ENCODE measurements around the gene PPIB.
"Not testable (repeated sequence)": the region's sequence is repeated elsewhere in the genome, so short reads cannot be mapped to it uniquely, and the experiment has no call there.

Gene PPIB

GRCh38 chr15:64131547-64131946 lies 31.3 kb downstream of the PPIB start:
- no peaks in the 10 kb centered on the region for H3K9me3 ChIP-seq (ENCODE audit: control insufficient read depth, insufficient read depth, low read length)
- H3K4me1 ChIP-seq (ENCODE audit: control insufficient read depth, insufficient read depth, low read length), result no peaks in the 10 kb centered on the region
- H3K4me3 ChIP-seq (ENCODE audit: low read depth, low read length), result no peak overlapping the region
- H3K9ac ChIP-seq (ENCODE audit: low read depth, low read length), result no peak overlapping the region
- no peaks in the 10 kb centered on the region for H3K27me3 ChIP-seq (ENCODE audit: control insufficient read depth, insufficient read depth, low read length)
- H3K36me3 ChIP-seq (ENCODE audit: control insufficient read depth, insufficient read depth, low read length), result peaks cover 14% of the 10 kb centered on the region

GRCh38 chr15:64130159-64130558 lies 32.7 kb downstream of the PPIB start:
- Histone ChIP-seq H3K4me1 (ENCODE audit: control insufficient read depth, insufficient read depth, low read length) (no peaks in the 10 kb centered on the region), H3K36me3 (ENCODE audit: control insufficient read depth, insufficient read depth, low read length) (peaks cover 13% of the 10 kb centered on the region), H3K9me3 (ENCODE audit: control insufficient read depth, insufficient read depth, low read length) (no peaks in the 10 kb centered on the region), H3K27me3 (ENCODE audit: control insufficient read depth, insufficient read depth, low read length) (no peaks in the 10 kb centered on the region), H3K4me3 (ENCODE audit: low read depth, low read length) (no peak overlapping the region), H3K9ac (ENCODE audit: low read depth, low read length) (no peak overlapping the region)

GRCh38 chr15:64127521-64128270 lies 35.1 kb downstream of the PPIB start:
- Histone ChIP-seq H3K27me3 (ENCODE audit: control insufficient read depth, insufficient read depth, low read length) (no peaks in the 10 kb centered on the region), H3K4me3 (ENCODE audit: low read depth, low read length) (no peak overlapping the region), H3K9me3 (ENCODE audit: control insufficient read depth, insufficient read depth, low read length) (no peaks in the 10 kb centered on the region), H3K4me1 (ENCODE audit: control insufficient read depth, insufficient read depth, low read length) (no peaks in the 10 kb centered on the region), H3K9ac (ENCODE audit: low read depth, low read length) (no peak overlapping the region), H3K36me3 (ENCODE audit: control insufficient read depth, insufficient read depth, low read length) (peaks cover 13% of the 10 kb centered on the region)

- Histone ChIP-seq H3K4me1 (ENCODE audit: control insufficient read depth, insufficient read depth, low read length) (no peaks in the 10 kb centered on the region), H3K9me3 (ENCODE audit: control insufficient read depth, insufficient read depth, low read length) (no peaks in the 10 kb centered on the region), H3K4me3 (ENCODE audit: low read depth, low read length) (no peak overlapping the region), H3K36me3 (ENCODE audit: control insufficient read depth, insufficient read depth, low read length) (no peaks in the 10 kb centered on the region), H3K27me3 (ENCODE audit: control insufficient read depth, insufficient read depth, low read length) (no peaks in the 10 kb centered on the region), H3K9ac (ENCODE audit: low read depth, low read length) (no peak overlapping the region)
Measured at GRCh38 chr15:64125978-64126377, 36.8 kb downstream of the PPIB start.

- Histone ChIP-seq H3K9ac (ENCODE audit: low read depth, low read length) (no peak overlapping the region), H3K4me1 (ENCODE audit: control insufficient read depth, insufficient read depth, low read length) (no peaks in the 10 kb centered on the region), H3K27me3 (ENCODE audit: control insufficient read depth, insufficient read depth, low read length) (no peaks in the 10 kb centered on the region), H3K36me3 (ENCODE audit: control insufficient read depth, insufficient read depth, low read length) (peaks cover 3% of the 10 kb centered on the region), H3K4me3 (ENCODE audit: low read depth, low read length) (no peak overlapping the region), H3K9me3 (ENCODE audit: control insufficient read depth, insufficient read depth, low read length) (no peaks in the 10 kb centered on the region)
Measured at GRCh38 chr15:64122936-64123351, 39.9 kb downstream of the PPIB start.

- Histone ChIP-seq H3K4me1 (ENCODE audit: control insufficient read depth, insufficient read depth, low read length) (no peaks in the 10 kb centered on the region), H3K9me3 (ENCODE audit: control insufficient read depth, insufficient read depth, low read length) (no peaks in the 10 kb centered on the region), H3K27me3 (ENCODE audit: control insufficient read depth, insufficient read depth, low read length) (no peaks in the 10 kb centered on the region), H3K36me3 (ENCODE audit: control insufficient read depth, insufficient read depth, low read length) (peaks cover 3% of the 10 kb centered on the region), H3K4me3 (ENCODE audit: low read depth, low read length) (no peak overlapping the region), H3K9ac (ENCODE audit: low read depth, low read length) (no peak overlapping the region)
Measured at GRCh38 chr15:64122444-64122843, 40.4 kb downstream of the PPIB start.

GRCh38 chr15:64121614-64122013 lies 41.2 kb downstream of the PPIB start:
- peaks cover 3% of the 10 kb centered on the region for H3K36me3 ChIP-seq (ENCODE audit: control insufficient read depth, insufficient read depth, low read length)
- H3K9me3 ChIP-seq (ENCODE audit: control insufficient read depth, insufficient read depth, low read length), result no peaks in the 10 kb centered on the region
- H3K9ac ChIP-seq (ENCODE audit: low read depth, low read length), result no peak overlapping the region
- H3K27me3 ChIP-seq (ENCODE audit: control insufficient read depth, insufficient read depth, low read length), result no peaks in the 10 kb centered on the region
- no peak overlapping the region for H3K4me3 ChIP-seq (ENCODE audit: low read depth, low read length)
- no peaks in the 10 kb centered on the region for H3K4me1 ChIP-seq (ENCODE audit: control insufficient read depth, insufficient read depth, low read length)

- H3K9me3 ChIP-seq (ENCODE audit: control insufficient read depth, insufficient read depth, low read length); H3K4me1 ChIP-seq (ENCODE audit: control insufficient read depth, insufficient read depth, low read length); H3K27me3 ChIP-seq (ENCODE audit: control insufficient read depth, insufficient read depth, low read length); H3K36me3 ChIP-seq (ENCODE audit: control insufficient read depth, insufficient read depth, low read length); H3K4me3 ChIP-seq (ENCODE audit: low read depth, low read length); H3K9ac ChIP-seq (ENCODE audit: low read depth, low read length): not testable (repeated sequence)
Measured at GRCh38 chr15:64120322-64120721, 42.5 kb downstream of the PPIB start.

GRCh38 chr15:64117759-64118487 lies 44.9 kb downstream of the PPIB start:
- Histone ChIP-seq H3K4me3 (ENCODE audit: low read depth, low read length) (no peak overlapping the region), H3K9ac (ENCODE audit: low read depth, low read length) (no peak overlapping the region), H3K27me3 (ENCODE audit: control insufficient read depth, insufficient read depth, low read length) (no peaks in the 10 kb centered on the region), H3K9me3 (ENCODE audit: control insufficient read depth, insufficient read depth, low read length) (no peaks in the 10 kb centered on the region), H3K4me1 (ENCODE audit: control insufficient read depth, insufficient read depth, low read length) (no peaks in the 10 kb centered on the region), H3K36me3 (ENCODE audit: control insufficient read depth, insufficient read depth, low read length) (peaks cover 3% of the 10 kb centered on the region)

- Histone ChIP-seq H3K36me3 (ENCODE audit: control insufficient read depth, insufficient read depth, low read length) (no peaks in the 10 kb centered on the region), H3K4me3 (ENCODE audit: low read depth, low read length) (no peak overlapping the region), H3K27me3 (ENCODE audit: control insufficient read depth, insufficient read depth, low read length) (no peaks in the 10 kb centered on the region), H3K9me3 (ENCODE audit: control insufficient read depth, insufficient read depth, low read length) (no peaks in the 10 kb centered on the region), H3K9ac (ENCODE audit: low read depth, low read length) (no peak overlapping the region), H3K4me1 (ENCODE audit: control insufficient read depth, insufficient read depth, low read length) (peaks cover 7% of the 10 kb centered on the region)
Measured at GRCh38 chr15:64112904-64113303, 49.9 kb downstream of the PPIB start.

- Histone ChIP-seq H3K27me3 (ENCODE audit: control insufficient read depth, insufficient read depth, low read length) (no peaks in the 10 kb centered on the region), H3K4me3 (ENCODE audit: low read depth, low read length) (no peak overlapping the region), H3K9me3 (ENCODE audit: control insufficient read depth, insufficient read depth, low read length) (no peaks in the 10 kb centered on the region), H3K36me3 (ENCODE audit: control insufficient read depth, insufficient read depth, low read length) (no peaks in the 10 kb centered on the region), H3K4me1 (ENCODE audit: control insufficient read depth, insufficient read depth, low read length) (peaks cover 7% of the 10 kb centered on the region), H3K9ac (ENCODE audit: low read depth, low read length) (no peak overlapping the region)
Measured at GRCh38 chr15:64112073-64112772, 50.6 kb downstream of the PPIB start.

GRCh38 chr15:64111679-64112050 lies 51.2 kb downstream of the PPIB start:
- no peaks in the 10 kb centered on the region for H3K27me3 ChIP-seq (ENCODE audit: control insufficient read depth, insufficient read depth, low read length)
- peaks cover 7% of the 10 kb centered on the region for H3K4me1 ChIP-seq (ENCODE audit: control insufficient read depth, insufficient read depth, low read length)
- no peaks in the 10 kb centered on the region for H3K36me3 ChIP-seq (ENCODE audit: control insufficient read depth, insufficient read depth, low read length)
- no peaks in the 10 kb centered on the region for H3K9me3 ChIP-seq (ENCODE audit: control insufficient read depth, insufficient read depth, low read length)
- no peak overlapping the region for H3K9ac ChIP-seq (ENCODE audit: low read depth, low read length)
- no peak overlapping the region for H3K4me3 ChIP-seq (ENCODE audit: low read depth, low read length)
